Liver (tissue), 3 donors: Measurements from ENCODE around the gene CYP11A1.

ENCODE experiments used
- ATF3 ChIP-seq: IDR thresholded peaks from 2 replicates; pipeline ENCODE4 v1.6.1; 2016; ENCODE audit warnings: antibody characterized with exemption
- CTCF ChIP-seq: fragments of 150-350 bp; IDR thresholded peaks from 2 replicates; pipeline ENCODE4 v1.5.1; 2017; ENCODE audit warnings: improper control_type of control experiment, low read depth, low read length; ENCODE audit not compliant: missing input control
- EGR1 ChIP-seq, 2 donors: IDR thresholded peaks; 2 replicates each; pipeline ENCODE4 v1.6.1; 2016 to 2018; ENCODE audit warnings: antibody characterized with exemption in 2 of 2, low read depth in 2 of 2
- FOXA1 ChIP-seq: IDR thresholded peaks from 2 replicates; pipeline ENCODE4 v1.6.1; 2016; ENCODE audit warnings: antibody characterized with exemption
- GABPA ChIP-seq, 2 donors: IDR thresholded peaks in 1 of 2; conservative IDR thresholded peaks in 1 of 2; 2 replicates each; pipeline ENCODE4 v1.6.1; 2016; ENCODE audit warnings: antibody characterized with exemption in 2 of 2, mild to moderate bottlenecking in 1 of 2, moderate library complexity in 1 of 2
- JUND ChIP-seq, 2 donors: IDR thresholded peaks; 2 replicates each; pipeline ENCODE4 v1.6.1; 2016; ENCODE audit warnings: antibody characterized with exemption in 2 of 2
- MAX ChIP-seq: IDR thresholded peaks from 2 replicates; pipeline ENCODE4 v1.6.1; 2016; ENCODE audit warnings: antibody characterized with exemption
- NR2F2 ChIP-seq: IDR thresholded peaks from 2 replicates; pipeline ENCODE4 v1.6.1; 2016; ENCODE audit warnings: antibody characterized with exemption
- RAD21 ChIP-seq, 2 donors: IDR thresholded peaks; 2 replicates each; pipeline ENCODE4 v1.6.1; 2016; ENCODE audit warnings: antibody characterized with exemption in 2 of 2, mild to moderate bottlenecking in 2 of 2
- REST ChIP-seq: IDR thresholded peaks from 2 replicates; pipeline ENCODE4 v1.6.1; 2016; ENCODE audit warnings: antibody characterized with exemption, mild to moderate bottlenecking
- TAF1 ChIP-seq: conservative IDR thresholded peaks from 2 replicates; pipeline ENCODE4 v1.6.1; 2016; ENCODE audit warnings: antibody characterized with exemption, mild to moderate bottlenecking
- YY1 ChIP-seq: IDR thresholded peaks from 2 replicates; pipeline ENCODE4 v1.6.1; 2016; ENCODE audit warnings: antibody characterized with exemption, mild to moderate bottlenecking
- donor health status: healthy.
- donor health status: healthy.

GRCh38 chr15:74374648-74375302 is 7.3 kb upstream of the CYP11A1 start:
- TF ChIP-seq CTCF = no peak
- no peak for TF ChIP-seq JUND (IDR thresholded peaks at IDR 0.05)
- TF ChIP-seq YY1 = no peak
- no peak for TF ChIP-seq FOXA1
- TF ChIP-seq NR2F2 = no peak
- no peak for TF ChIP-seq TAF1
- no peak for TF ChIP-seq GABPA (IDR thresholded peaks at IDR 0.05 in 1 of 2, conservative IDR thresholded peaks at IDR 0.05 in 1 of 2)
- no peak for TF ChIP-seq REST
- no peak for TF ChIP-seq MAX
- TF ChIP-seq ATF3 = no peak
- TF ChIP-seq RAD21 (IDR thresholded peaks at IDR 0.05) = no peak
- no peak for TF ChIP-seq EGR1 (IDR thresholded peaks at IDR 0.05; ENCODE audit: low read depth in 2 of 2)
